HCT116 (cell line): ENCODE measurements around the gene SMG9. TPM values are rescaled to one million over a fixed set of nuclear protein-coding genes. Genes with fewer than 3 reads are reported as not detected.

ENCODE experiments used
- ATAC-seq: fragments of 200-7000 bp; cut with Tn5 transposase; 2 replicates; pipeline ENCODE4 v1.9.1; 2020; ENCODE audit warnings: mild to moderate bottlenecking, moderate library complexity
- BruUV-seq: library from RNA; stranded (reverse); fragments of 400-500 nt; replicated peaks from 2 replicates; lab custom pipeline; 2021; lab: Mats Ljungman, UMichigan
- CTCF ChIA-PET: fragments of 300-600 bp; sonication (Branson Sonifier 250); formaldehyde crosslinking; loops from one replicate; lab custom pipeline; 2021; ENCODE audit warnings: antibody characterized with exemption; lab: Charles Lee
- POLR2A ChIA-PET: fragments of 300-600, 350-600 bp; sonication (Branson Sonifier 250); formaldehyde crosslinking; loops from one replicate; lab custom pipeline; 2021; ENCODE audit warnings: antibody characterized with exemption; lab: Charles Lee
- RAD21 ChIA-PET, 2 experiments: fragments of 300-600 bp; sonication (Branson Sonifier 250); formaldehyde crosslinking; loops; one replicate each; lab custom pipeline; 2023; ENCODE audit warnings: low total read pairs in 2 of 2; ENCODE audit not compliant: uncharacterized antibody in 2 of 2, unreplicated experiment in 2 of 2, low non-redundant PET in 1 of 2; lab: Charles Lee
- DNase-seq: peaks from one replicate; pipeline ENCODE4 v3.0.0-alpha.2; 2010; ENCODE audit warnings: low read depth, low spot score
- H2AFZ ChIP-seq: fragments of 200-600 bp; shearing (Covaris generic), sonication (generic); 2 replicates; pipeline ENCODE4 v1.6.1; 2017; ENCODE audit warnings: low read depth, mixed run types, mixed read lengths, antibody characterized with exemption, low read length; ENCODE audit not compliant: poor library complexity, severe bottlenecking
- H3K27ac ChIP-seq: 2 replicates; pipeline ENCODE4 v1.5.1; 2012; ENCODE audit warnings: low read depth, low read length
- H3K27me3 ChIP-seq: fragments of 200-600 bp; sonication (generic); 2 replicates; pipeline ENCODE4 v1.6.1; 2016; ENCODE audit warnings: mixed run types, low read length, mixed read lengths; ENCODE audit not compliant: insufficient read depth
- H3K36me3 ChIP-seq, 2 experiments: fragments of 200-500 bp in 1 of 2; fragments of 200-600 bp in 1 of 2; sonication (Bioruptor generic) in 1 of 2; sonication (generic) in 1 of 2; 2 replicates each; pipeline versions ENCODE4 v1.5.1 to v1.6.1; 2014 to 2016; ENCODE audit warnings: low read length in 2 of 2, inconsistent platforms in 1 of 2, mixed read lengths in 1 of 2, mixed run types in 1 of 2; ENCODE audit not compliant: insufficient read depth in 2 of 2, control insufficient read depth in 1 of 2
- H3K4me1 ChIP-seq, 2 experiments: fragments of 200-600 bp in 1 of 2; sonication (generic) in 1 of 2; 2 replicates each; pipeline versions ENCODE4 v1.5.1 to v1.6.1; 2012 to 2017; ENCODE audit warnings: low read length in 2 of 2, inconsistent platforms in 1 of 2, mild to moderate bottlenecking in 1 of 2, mixed read lengths in 1 of 2, mixed run types in 1 of 2, moderate library complexity in 1 of 2; ENCODE audit not compliant: insufficient read depth in 2 of 2, control insufficient read depth in 1 of 2
- H3K4me2 ChIP-seq: fragments of 200-600 bp; sonication (generic); 2 replicates; pipeline ENCODE4 v1.6.1; 2017; ENCODE audit warnings: mixed run types, low read length, mixed read lengths
- H3K4me3 ChIP-seq, 2 experiments: fragments of 200-600 bp in 1 of 2; sonication (generic) in 1 of 2; replicated peaks in 1 of 2; 2 replicates each; pipeline ENCODE4 v1.5.1; 2011 to 2016; ENCODE audit warnings: low read length in 2 of 2, control low read depth in 1 of 2, low read depth in 1 of 2, mild to moderate bottlenecking in 1 of 2, mixed read lengths in 1 of 2, mixed run types in 1 of 2
- H3K79me2 ChIP-seq: fragments of 200-600 bp; sonication (generic); 2 replicates; pipeline ENCODE4 v1.6.1; 2017; ENCODE audit warnings: mild to moderate bottlenecking, mixed run types, low read length, moderate library complexity, mixed read lengths; ENCODE audit not compliant: insufficient read depth
- H3K9ac ChIP-seq: fragments of 200-600 bp; sonication (generic); 2 replicates; pipeline ENCODE4 v1.6.1; 2016; ENCODE audit warnings: low read length, mixed read lengths
- H3K9me2 ChIP-seq: fragments of 200-600 bp; sonication (generic), shearing (Covaris generic); 2 replicates; pipeline ENCODE4 v1.6.1; 2017; ENCODE audit warnings: mixed run types, mild to moderate bottlenecking, moderate library complexity; ENCODE audit not compliant: insufficient read depth
- H3K9me3 ChIP-seq, 2 experiments: fragments of 200-500 bp in 1 of 2; fragments of 200-600 bp in 1 of 2; sonication (Bioruptor generic) in 1 of 2; sonication (generic) in 1 of 2; 2 replicates each; pipeline ENCODE4 v1.6.1; 2014 to 2017; ENCODE audit warnings: low read length in 2 of 2, mixed read lengths in 2 of 2, inconsistent platforms in 1 of 2, low read depth in 1 of 2, mild to moderate bottlenecking in 1 of 2, mixed run types in 1 of 2, moderate library complexity in 1 of 2; ENCODE audit not compliant: control insufficient read depth in 1 of 2, insufficient read depth in 1 of 2
- H4K20me1 ChIP-seq: fragments of 200-600 bp; sonication (generic), shearing (Covaris generic); 2 replicates; pipeline ENCODE4 v1.6.1; 2017; ENCODE audit warnings: mixed run types, mild to moderate bottlenecking, moderate library complexity; ENCODE audit not compliant: insufficient read depth
- CEBPB ChIP-seq: IDR thresholded peaks from 2 replicates; pipeline ENCODE4 v1.6.1; 2012; ENCODE audit warnings: low read depth
- EGR1 ChIP-seq: IDR thresholded peaks from 2 replicates; pipeline ENCODE4 v1.6.1; 2012; ENCODE audit warnings: low read depth
- ELF1 ChIP-seq: IDR thresholded peaks from 2 replicates; pipeline ENCODE4 v1.6.1; 2012; ENCODE audit warnings: low read depth, borderline replicate concordance
- EZH2 ChIP-seq: fragments of 200-600 bp; sonication (generic); IDR thresholded peaks from 2 replicates; pipeline ENCODE4 v1.6.1; 2017; ENCODE audit warnings: antibody characterized with exemption, mixed run types
- EZH2phosphoT487 ChIP-seq: fragments of 200-600 bp; IDR thresholded peaks from 2 replicates; pipeline ENCODE4 v1.6.1; 2018; ENCODE audit warnings: antibody characterized with exemption, borderline replicate concordance
- FOSL1 ChIP-seq: IDR thresholded peaks from 2 replicates; pipeline ENCODE4 v1.6.1; 2012; ENCODE audit warnings: low read depth
- JUND ChIP-seq: IDR thresholded peaks from 2 replicates; pipeline ENCODE4 v1.6.1; 2012
- POLR2AphosphoS5 ChIP-seq: IDR thresholded peaks from 2 replicates; pipeline ENCODE4 v1.6.1; 2011; ENCODE audit warnings: mild to moderate bottlenecking, low read depth, low read length, moderate library complexity
- RAD21 ChIP-seq: IDR thresholded peaks from 2 replicates; pipeline ENCODE4 v1.6.1; 2012; ENCODE audit warnings: low read depth, mild to moderate bottlenecking
- SIN3A ChIP-seq: IDR thresholded peaks from 2 replicates; pipeline ENCODE4 v1.6.1; 2012; ENCODE audit warnings: low read depth
- SP1 ChIP-seq: IDR thresholded peaks from 2 replicates; pipeline ENCODE4 v1.6.1; 2012; ENCODE audit warnings: low read depth
- SRF ChIP-seq: IDR thresholded peaks from 2 replicates; pipeline ENCODE4 v1.6.1; 2012; ENCODE audit warnings: low read depth
- YY1 ChIP-seq: IDR thresholded peaks from 2 replicates; pipeline ENCODE4 v1.6.1; 2011; ENCODE audit warnings: low read length, low read depth, moderate library complexity, mild to moderate bottlenecking; ENCODE audit not compliant: insufficient replicate concordance; ENCODE audit errors: extremely low read depth
- ZFX ChIP-seq: fragments of 450-650 bp; IDR thresholded peaks from 2 replicates; pipeline ENCODE4 v1.6.1; 2017
- ZNF274 ChIP-seq: fragments of 200-500 bp; sonication (Bioruptor generic); IDR thresholded peaks from 2 replicates; pipeline ENCODE4 v1.6.1; 2014; ENCODE audit warnings: mild to moderate bottlenecking, low read depth, low read length, inconsistent platforms
- intact Hi-C: fragments of 100-400 bp; cut with micrococcal nuclease; formaldehyde crosslinking; loops from 2 replicates; pipeline ENCODE4 v1.10.0; 2022
- total RNA-seq: library from RNA; stranded (reverse); gene quantifications from one replicate; pipeline ENCODE4 v1.2.1, GENCODE V29; 2021; ENCODE audit not compliant: unreplicated experiment
- TF ChIP-seq, protein P1 (sequence below): IDR thresholded peaks from 2 replicates; pipeline ENCODE4 v1.6.1; 2012
- TF ChIP-seq, protein P2 (sequence below): IDR thresholded peaks from 2 replicates; pipeline ENCODE4 v1.6.1; 2012; ENCODE audit warnings: low read depth
- TF ChIP-seq, protein P3 (sequence below): IDR thresholded peaks from 2 replicates; pipeline ENCODE4 v1.6.1; 2011; ENCODE audit warnings: mild to moderate bottlenecking, low read length, moderate library complexity; ENCODE audit not compliant: insufficient replicate concordance; ENCODE audit errors: extremely low read depth
- TF ChIP-seq, protein P4 (sequence below): IDR thresholded peaks from 2 replicates; pipeline ENCODE4 v1.6.1; 2012
- TF ChIP-seq, protein P5 (sequence below), 3 experiments: fragments of 200-600 bp in 1 of 3; sonication (generic) in 1 of 3; IDR thresholded peaks in 2 of 3; conservative IDR thresholded peaks in 1 of 3; 2 replicates each; pipeline ENCODE4 v1.5.1; 2012 to 2017; ENCODE audit warnings: low read depth in 2 of 3, low read length in 2 of 3, antibody characterized with exemption in 1 of 3, borderline replicate concordance in 1 of 3, control low read depth in 1 of 3, mild to moderate bottlenecking in 1 of 3, mixed read lengths in 1 of 3, mixed run types in 1 of 3, moderate library complexity in 1 of 3; ENCODE audit not compliant: insufficient read depth in 1 of 3

SMG9 gene
- total RNA-seq, 1 experiment from 2014 or later = 80.2 TPM

DNA sequence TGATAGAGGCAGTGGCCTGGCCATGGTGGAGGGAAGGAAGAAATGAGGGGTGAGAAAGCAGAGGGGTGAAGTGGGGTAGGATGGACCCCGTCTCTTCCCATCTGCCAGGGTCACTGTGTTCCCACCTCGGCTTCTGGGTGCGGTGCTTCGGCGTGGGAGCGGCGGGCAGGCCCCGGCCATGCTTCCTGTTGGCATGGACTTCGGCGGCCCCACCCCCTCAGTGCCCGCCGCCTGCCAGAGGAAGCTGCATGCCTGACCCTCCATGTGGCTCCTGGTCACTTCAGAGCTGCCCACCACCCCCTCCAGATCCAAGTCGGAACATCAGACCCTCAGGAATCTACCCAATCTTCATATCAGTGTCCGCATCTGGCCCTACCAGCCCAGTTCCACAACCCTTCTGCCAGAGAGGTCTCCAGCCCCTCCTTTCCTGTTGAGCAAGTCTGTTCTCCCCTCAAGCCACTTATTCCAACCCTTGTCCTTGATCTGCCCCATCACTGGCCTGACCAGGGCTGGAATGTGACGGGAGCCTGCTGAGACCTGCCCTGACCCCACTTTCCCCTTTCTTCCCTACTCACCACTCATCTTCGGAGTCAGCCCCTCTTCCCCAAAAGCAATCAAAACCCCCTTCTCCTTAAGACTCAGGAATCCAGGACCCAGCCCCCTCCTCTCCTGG lies 24.5 kb upstream of the SMG9 start:
- POLR2A ChIA-PET = interaction anchor here (0.9 to 3.2 kb wide), 5 partner anchors 14 to 111 kb away, joined by 3 to 14 read pairs (median 5); no protein-coding TSS in a partner anchor
- no TSS peak for BruUV-seq
- H2AFZ ChIP-seq = no peak overlapping the region
- peak overlapping the region; percentile 94 for H3K27ac ChIP-seq
- H3K79me2 ChIP-seq = peaks cover 83% of the 10 kb centered on the region
- no peaks in the 10 kb centered on the region for H3K9me3 ChIP-seq
- no peaks in the 10 kb centered on the region for H3K27me3 ChIP-seq
- TF ChIP-seq JUND (no peak), ZFX (no peak), ZNF274 (no peak), CEBPB (no peak), POLR2AphosphoS5 (no peak), EZH2phosphoT487 (no peak), RAD21 (no peak), EGR1 (no peak), ELF1 (no peak), FOSL1 (no peak), EZH2 (no peak), SIN3A (no peak), SRF (no peak), YY1 (no peak), SP1 (no peak)
- TF ChIP-seq, protein P1, sequence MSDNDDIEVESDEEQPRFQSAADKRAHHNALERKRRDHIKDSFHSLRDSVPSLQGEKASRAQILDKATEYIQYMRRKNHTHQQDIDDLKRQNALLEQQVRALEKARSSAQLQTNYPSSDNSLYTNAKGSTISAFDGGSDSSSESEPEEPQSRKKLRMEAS = no peak
- TF ChIP-seq, protein P2, sequence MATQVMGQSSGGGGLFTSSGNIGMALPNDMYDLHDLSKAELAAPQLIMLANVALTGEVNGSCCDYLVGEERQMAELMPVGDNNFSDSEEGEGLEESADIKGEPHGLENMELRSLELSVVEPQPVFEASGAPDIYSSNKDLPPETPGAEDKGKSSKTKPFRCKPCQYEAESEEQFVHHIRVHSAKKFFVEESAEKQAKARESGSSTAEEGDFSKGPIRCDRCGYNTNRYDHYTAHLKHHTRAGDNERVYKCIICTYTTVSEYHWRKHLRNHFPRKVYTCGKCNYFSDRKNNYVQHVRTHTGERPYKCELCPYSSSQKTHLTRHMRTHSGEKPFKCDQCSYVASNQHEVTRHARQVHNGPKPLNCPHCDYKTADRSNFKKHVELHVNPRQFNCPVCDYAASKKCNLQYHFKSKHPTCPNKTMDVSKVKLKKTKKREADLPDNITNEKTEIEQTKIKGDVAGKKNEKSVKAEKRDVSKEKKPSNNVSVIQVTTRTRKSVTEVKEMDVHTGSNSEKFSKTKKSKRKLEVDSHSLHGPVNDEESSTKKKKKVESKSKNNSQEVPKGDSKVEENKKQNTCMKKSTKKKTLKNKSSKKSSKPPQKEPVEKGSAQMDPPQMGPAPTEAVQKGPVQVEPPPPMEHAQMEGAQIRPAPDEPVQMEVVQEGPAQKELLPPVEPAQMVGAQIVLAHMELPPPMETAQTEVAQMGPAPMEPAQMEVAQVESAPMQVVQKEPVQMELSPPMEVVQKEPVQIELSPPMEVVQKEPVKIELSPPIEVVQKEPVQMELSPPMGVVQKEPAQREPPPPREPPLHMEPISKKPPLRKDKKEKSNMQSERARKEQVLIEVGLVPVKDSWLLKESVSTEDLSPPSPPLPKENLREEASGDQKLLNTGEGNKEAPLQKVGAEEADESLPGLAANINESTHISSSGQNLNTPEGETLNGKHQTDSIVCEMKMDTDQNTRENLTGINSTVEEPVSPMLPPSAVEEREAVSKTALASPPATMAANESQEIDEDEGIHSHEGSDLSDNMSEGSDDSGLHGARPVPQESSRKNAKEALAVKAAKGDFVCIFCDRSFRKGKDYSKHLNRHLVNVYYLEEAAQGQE = no peak
- TF ChIP-seq, protein P3, sequence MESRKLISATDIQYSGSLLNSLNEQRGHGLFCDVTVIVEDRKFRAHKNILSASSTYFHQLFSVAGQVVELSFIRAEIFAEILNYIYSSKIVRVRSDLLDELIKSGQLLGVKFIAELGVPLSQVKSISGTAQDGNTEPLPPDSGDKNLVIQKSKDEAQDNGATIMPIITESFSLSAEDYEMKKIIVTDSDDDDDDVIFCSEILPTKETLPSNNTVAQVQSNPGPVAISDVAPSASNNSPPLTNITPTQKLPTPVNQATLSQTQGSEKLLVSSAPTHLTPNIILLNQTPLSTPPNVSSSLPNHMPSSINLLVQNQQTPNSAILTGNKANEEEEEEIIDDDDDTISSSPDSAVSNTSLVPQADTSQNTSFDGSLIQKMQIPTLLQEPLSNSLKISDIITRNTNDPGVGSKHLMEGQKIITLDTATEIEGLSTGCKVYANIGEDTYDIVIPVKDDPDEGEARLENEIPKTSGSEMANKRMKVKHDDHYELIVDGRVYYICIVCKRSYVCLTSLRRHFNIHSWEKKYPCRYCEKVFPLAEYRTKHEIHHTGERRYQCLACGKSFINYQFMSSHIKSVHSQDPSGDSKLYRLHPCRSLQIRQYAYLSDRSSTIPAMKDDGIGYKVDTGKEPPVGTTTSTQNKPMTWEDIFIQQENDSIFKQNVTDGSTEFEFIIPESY = no peak
- TF ChIP-seq, protein P4, sequence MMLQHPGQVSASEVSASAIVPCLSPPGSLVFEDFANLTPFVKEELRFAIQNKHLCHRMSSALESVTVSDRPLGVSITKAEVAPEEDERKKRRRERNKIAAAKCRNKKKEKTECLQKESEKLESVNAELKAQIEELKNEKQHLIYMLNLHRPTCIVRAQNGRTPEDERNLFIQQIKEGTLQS = no peak
- TF ChIP-seq, protein P5, sequence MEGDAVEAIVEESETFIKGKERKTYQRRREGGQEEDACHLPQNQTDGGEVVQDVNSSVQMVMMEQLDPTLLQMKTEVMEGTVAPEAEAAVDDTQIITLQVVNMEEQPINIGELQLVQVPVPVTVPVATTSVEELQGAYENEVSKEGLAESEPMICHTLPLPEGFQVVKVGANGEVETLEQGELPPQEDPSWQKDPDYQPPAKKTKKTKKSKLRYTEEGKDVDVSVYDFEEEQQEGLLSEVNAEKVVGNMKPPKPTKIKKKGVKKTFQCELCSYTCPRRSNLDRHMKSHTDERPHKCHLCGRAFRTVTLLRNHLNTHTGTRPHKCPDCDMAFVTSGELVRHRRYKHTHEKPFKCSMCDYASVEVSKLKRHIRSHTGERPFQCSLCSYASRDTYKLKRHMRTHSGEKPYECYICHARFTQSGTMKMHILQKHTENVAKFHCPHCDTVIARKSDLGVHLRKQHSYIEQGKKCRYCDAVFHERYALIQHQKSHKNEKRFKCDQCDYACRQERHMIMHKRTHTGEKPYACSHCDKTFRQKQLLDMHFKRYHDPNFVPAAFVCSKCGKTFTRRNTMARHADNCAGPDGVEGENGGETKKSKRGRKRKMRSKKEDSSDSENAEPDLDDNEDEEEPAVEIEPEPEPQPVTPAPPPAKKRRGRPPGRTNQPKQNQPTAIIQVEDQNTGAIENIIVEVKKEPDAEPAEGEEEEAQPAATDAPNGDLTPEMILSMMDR (IDR thresholded peaks at IDR 0.05 in 2 of 3, conservative IDR thresholded peaks at IDR 0.05 in 1 of 3; ENCODE audit: borderline replicate concordance in 1 of 3, insufficient read depth in 1 of 3, low read depth in 2 of 3, low read length in 2 of 3) = no peak
- CTCF ChIA-PET = interaction anchor here (1.3 to 6.4 kb wide), 5 partner anchors 11 to 111 kb away, joined by 3 to 38 read pairs (median 4); partner anchors contain the start of gene SMG9
- DNase-seq (no peak), ATAC-seq (no peak)
- H4K20me1 ChIP-seq = no peaks in the 10 kb centered on the region
- RAD21 ChIA-PET = no interaction called here
- peaks cover 2 to 14% of the 10 kb centered on the region in 2 experiments; a peak in 2 of 4 replicates for H3K36me3 ChIP-seq
- peaks cover 69 to 83% of the 10 kb centered on the region in 2 experiments for H3K4me1 ChIP-seq
- peak overlapping the region; percentile 74 for H3K4me3 ChIP-seq
- H3K4me2 ChIP-seq = peak overlapping the region; percentile 88
- intact Hi-C loops = no loop called here
- peak overlapping the region; percentile 88 for H3K9ac ChIP-seq
- H3K9me2 ChIP-seq = no peaks in the 10 kb centered on the region
